ENCODE measurements around the gene GIN1.

GRCh38 chr5:103098993-103099392 is 20.9 kb downstream of the GIN1 start:
- no peak for TF ChIP-seq CTCF (IDR thresholded peaks at IDR 0.05; ENCODE audit: poor library complexity, severe bottlenecking)
- TF ChIP-seq REST (IDR thresholded peaks at IDR 0.05; ENCODE audit: borderline replicate concordance), result no peak
- TF ChIP-seq EZH2 (IDR thresholded peaks at IDR 0.05; ENCODE audit: borderline replicate concordance, insufficient read depth, low read length, poor library complexity, severe bottlenecking), result no peak
- no peak for TF ChIP-seq TAF1 (IDR thresholded peaks at IDR 0.05; ENCODE audit: low read depth)
